Right renal pelvis (tissue), 4 donors: ENCODE data around the gene UBL7. TPM values are rescaled to one million over a fixed set of nuclear protein-coding genes. Genes with fewer than 3 reads are reported as not detected.

Experiments
- DNase-seq, 4 donors: peaks; one replicate each; pipeline ENCODE4 v3.0.0-alpha.2; 2013; ENCODE audit warnings: low read depth in 4 of 4, low spot score in 3 of 4, missing footprints in 1 of 4
- polyA plus RNA-seq, 4 donors: library from polyadenylated mRNA; unstranded; fragments of 120-200 nt; gene quantifications; one replicate each; pipeline ENCODE4 v1.2.1, GENCODE V29; 2013; ENCODE audit not compliant: insufficient read length in 4 of 4

Gene UBL7
- polyA plus RNA-seq, 4 donors: 60.4 to 73.9 (median 65.5) TPM

DNA sequence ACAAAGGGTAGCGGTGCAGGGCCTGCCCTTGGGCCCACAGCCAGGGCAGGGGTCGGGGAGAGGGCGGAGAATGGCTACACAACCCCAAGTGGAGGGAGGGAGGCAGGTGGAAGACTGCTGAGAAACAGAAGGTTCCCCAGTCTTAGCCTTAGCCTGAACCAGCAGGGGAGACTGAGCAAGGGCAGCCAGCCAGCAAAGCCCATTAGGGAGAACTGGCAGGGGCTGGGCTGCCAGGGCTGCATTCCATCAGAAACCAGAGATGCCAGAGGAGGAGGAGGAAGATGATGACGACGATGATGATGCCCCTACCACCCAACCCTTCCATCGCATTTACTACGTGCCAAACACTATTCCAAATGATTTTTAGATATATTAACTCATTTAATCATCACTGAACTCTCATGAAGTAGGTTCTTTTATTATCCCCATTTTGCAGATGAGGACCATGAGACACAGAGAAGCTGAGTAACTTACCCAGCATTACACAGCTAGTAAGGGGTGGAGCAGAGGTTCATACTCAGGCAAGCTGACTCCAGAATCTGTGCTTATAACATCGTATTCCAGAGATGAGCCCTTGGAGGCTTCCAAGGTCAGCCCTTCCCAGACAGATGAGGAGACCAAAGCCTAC, 35.9 kb downstream of the UBL7 start:
- no peak for DNase-seq

GRCh38 chr15:74423431-74424257, 37.3 kb downstream of the UBL7 start:
- no peak for DNase-seq

- DNase-seq: no peak
These were observed 38.1 kb downstream of the UBL7 start for GRCh38 chr15:74422652-74423430.

DNA sequence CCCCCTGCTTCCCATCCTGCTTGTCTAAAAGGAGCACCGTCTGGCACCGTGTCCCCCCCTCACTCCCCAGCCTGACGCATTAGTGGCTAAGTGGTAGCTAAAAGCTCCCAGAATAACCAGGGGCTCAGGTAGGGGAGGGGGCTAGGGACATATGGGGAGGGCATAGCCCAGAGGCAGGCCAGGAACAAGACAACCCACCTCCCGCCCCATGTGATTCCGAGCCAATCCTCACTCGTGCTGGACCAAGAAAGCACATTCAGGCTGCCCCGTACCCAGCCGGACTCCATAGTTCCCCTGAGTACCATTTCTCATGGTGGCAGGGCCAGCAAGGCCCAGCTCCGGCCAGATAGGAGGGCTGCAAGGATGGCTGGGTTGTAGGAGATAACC, 38.7 kb downstream of the UBL7 start:
- no peak for DNase-seq

DNA sequence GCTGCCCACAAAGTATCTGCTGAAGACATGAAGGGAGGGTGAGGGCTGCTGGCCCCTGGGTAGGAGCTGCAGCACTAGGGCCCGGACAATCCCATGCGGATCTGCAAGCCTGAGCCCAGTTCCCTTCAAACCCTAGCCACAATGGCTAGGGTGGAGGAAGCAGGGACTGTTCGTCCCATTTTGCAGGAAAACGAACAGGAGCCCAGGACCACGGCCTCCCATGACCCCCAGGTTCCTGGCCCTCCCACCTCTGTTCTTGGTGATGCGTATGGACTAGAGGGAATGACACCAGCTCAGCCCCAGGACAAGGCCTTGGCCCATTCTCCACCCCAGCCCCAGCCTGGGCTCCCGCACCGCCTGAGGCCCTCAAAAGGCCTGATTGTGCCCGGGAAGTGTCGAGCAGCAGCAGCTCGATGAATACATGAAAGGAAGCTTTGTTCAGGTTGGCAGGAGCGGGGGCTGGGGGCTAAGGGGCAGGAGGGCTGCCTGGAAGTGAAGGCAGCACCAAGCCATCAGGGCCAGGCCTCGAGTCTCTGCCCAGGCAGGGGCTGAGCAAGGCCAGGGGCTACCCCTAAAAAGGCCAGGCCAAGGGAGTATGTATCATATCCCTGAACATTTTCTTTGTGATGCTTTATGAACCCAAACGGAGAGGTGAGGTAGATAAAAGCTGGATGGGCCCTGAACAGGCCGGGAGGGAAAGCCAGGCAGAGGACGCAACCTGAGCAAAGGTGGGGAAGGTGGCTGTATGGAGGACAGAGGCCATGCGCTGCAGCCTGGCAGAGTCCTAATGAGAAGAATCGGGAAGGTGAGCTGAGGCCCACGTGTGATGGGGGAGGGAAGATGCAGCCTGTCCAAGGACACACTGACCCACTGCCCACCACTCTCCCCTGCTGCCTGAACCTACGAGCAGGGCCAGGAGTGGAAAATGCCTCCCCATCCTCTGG, 39.4 kb downstream of the UBL7 start:
- no peak for DNase-seq

DNA sequence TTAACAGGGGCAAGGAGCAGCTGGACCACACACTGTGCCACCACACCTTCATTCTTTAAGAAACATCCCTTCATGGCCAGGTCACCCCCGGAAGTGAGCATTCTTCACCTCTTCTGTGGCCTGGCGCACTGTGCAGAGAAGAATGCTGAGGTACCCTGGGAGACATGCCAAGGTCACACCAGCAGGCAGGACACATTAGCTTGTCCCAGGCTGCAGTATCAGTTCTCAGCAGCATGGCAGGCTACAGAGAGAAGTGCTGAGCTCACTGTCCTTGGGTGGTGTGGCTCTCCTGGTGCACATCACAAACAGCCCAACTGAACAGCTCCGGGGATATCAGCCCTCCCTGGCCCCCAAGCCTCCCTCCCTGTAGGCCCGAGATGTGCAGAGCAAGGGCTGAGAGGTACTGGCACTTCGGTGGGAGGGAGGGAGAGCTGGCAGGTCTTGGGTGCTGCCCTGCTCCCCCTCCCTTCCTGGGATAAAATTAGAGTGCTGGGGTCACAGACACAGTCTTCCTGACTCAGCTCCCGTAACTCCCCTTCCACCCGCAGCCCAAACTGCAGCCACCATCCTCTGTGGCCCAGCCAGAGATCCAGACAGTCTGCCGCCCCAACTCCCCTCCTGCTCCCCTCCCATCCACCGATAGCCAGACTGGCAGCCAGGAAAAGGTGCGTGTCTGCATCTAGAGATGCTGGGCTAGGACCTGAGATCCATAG, 40.6 kb downstream of the UBL7 start:
- no peak for DNase-seq

DNA sequence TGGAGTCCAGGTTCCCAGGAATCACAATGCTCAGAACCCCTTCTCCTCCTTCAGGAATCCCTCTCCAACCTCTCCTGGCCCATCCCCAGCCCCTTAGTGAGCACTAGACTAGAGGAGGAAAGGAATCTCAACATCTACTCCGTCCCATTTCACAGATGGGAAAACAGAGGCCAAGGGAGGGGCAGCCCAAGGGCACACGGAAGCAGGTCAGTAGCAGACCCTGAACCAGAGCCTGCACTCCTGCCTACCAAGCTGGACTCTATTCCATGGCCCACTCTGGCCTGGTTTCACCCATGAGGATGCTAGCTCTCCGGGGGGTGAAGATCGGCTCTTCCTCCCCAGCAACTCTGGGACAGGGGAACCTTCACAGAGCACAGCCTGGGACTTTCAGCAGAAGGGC, 41.5 kb downstream of the UBL7 start:
- no peak for DNase-seq

DNA sequence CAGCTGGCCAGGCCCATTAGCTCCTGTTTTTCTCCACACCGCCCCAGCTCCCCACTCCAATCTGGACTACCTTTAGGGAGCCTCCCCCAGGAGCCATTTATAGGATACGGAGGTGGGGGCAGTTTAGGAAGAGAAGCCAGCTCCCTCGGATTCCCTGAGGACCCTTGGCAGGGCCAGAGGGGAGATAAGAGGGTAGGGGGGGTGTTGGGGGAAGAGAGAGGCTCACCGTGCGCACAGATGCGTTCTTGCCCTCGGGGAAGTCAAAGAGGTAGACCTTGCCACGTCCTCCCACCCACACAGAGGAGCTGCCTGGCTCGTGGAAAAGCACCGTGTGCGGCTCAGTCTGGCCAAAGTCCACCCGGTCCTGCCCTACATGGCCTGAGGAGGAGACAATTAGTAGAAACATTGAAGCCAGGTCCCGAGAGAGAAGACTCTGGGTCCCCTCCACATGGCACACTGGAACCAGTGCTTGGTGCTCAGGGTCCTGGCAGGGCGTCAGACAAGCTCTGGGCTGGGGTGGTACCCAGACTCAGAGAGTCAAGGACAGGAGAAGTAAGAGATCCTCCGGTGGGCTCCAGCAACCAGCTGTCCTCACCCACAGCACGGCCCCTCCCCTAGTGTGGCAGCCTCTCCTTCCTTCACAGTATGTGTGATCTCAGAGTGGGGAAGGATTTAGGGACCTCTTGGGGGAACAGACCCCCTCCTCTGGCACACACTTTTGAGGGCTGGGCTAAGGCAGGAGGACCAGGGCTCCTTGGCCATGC, 42.2 kb downstream of the UBL7 start:
- no peak for DNase-seq

DNA sequence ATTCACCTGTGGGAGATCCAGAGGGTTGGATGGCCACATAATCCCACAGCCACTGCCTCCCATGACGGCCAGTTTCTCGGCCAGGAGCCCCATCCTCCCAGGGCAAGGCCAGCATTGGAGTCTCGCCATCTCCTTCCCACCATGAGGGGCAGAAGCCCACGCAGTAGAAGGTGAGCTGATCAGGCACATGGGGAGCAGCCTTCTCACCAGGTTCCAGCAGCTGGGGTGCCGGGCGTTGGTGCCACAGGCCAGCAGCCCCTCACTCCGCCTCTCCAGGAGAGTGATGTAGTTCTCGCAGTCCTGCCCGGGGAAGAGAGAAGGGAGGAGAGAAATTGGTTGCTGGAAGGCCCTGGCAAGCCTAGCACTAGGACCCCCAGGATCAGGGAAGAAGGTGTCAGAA, 43.3 kb downstream of the UBL7 start:
- no peak for DNase-seq

- DNase-seq: no peak
These were observed 43.7 kb downstream of the UBL7 start for GRCh38 chr15:74417225-74417624.

GRCh38 chr15:74415966-74416916, 44.7 kb downstream of the UBL7 start:
- no peak for DNase-seq

DNA sequence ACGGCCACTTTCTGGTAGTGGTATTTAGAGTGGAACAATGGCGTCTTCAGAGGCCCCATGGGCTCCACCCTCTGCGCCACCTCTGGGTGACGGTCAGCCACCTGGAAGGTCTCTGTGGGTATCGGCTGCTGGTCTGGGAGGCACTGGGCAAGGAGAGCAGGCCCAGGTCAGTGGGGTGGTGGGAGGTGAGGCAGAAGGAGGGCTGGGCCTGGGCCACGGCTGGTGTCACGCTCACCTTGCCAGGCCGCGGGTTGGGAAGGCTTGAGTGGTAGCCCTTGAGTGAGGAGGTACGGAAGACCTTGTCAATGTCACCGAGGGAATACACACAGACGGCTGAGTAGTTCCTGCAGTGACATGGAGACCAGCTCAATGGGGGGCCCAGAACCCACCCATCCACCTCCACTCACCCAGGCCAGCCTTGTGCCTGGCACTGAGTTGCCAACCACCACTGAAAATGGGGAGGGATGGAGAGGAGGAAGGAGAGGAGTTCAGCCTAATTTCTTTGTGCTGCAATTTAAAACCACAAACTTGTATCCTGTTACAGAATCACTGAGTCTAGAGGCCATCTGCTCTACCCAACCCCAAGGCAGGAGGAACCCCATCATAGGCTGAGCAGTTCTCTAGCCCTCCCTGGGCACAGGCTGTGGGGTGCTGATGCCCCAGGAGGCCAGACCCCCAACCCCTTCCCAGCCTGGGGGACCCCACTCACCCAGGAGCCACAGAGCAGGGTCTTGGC, 46.2 kb downstream of the UBL7 start:
- no peak for DNase-seq

GRCh38 chr15:74414081-74414580, 46.8 kb downstream of the UBL7 start:
- DNase-seq: no peak

- no peak for DNase-seq
These were observed 47.4 kb downstream of the UBL7 start for GRCh38 chr15:74413350-74414080.

DNA sequence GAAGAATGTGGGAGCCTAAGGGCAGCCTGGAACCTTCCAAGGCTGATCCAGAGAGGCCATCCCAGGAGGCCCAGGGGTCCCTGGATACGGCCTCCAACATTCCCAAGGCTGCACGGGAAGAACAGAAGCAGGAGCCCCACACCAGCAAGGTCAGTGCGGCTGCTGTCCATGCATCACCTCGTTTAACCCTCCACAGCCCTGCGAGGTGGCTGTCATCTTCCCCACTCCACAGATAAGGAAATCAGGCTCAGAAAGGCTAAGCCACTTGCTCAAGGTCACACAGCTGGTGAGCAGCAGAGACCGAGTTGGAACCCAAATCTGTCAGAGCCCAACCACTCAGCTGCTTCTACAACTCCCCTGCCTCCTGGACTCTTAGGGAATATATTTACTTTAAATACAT, 48.8 kb downstream of the UBL7 start:
- DNase-seq: no peak

DNA sequence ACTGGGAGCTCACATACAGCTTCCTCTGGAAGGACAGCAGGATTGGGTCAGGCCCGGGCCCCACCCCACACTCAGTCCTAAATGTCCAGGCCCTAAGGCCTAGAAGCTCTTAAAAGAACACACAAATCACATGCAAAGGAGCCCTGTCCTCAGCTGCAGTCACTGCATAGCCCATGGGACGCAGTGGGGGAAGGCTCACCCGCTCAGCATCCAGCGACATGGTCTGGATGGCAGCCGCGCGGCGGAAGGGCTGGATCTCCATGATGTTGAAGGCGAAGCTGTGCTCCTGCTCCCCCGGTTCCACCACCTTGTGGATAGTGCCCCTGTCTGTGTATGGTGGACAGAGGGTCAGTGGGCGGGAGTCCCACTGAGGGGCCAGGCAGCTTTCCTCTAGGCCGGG, 49.3 kb downstream of the UBL7 start:
- DNase-seq: no peak
